PC-9 (cell line): ENCODE measurements around the gene ZBTB14. TPM values are rescaled to one million over a fixed set of nuclear protein-coding genes. Genes with fewer than 3 reads are reported as not detected.

Source experiments
- BruUV-seq: library from RNA; stranded (reverse); fragments of 400-500 nt; replicated peaks from 2 replicates; lab custom pipeline; 2021; lab: Mats Ljungman, UMichigan
- CTCF ChIA-PET: fragments of 300-600 bp; sonication (Branson Sonifier 250); formaldehyde crosslinking; loops from one replicate; lab custom pipeline; 2022; ENCODE audit warnings: antibody characterized with exemption; lab: Charles Lee
- POLR2A ChIA-PET: fragments of 300-600 bp; sonication (Branson Sonifier 250); formaldehyde crosslinking; loops from one replicate; lab custom pipeline; 2022; ENCODE audit warnings: antibody characterized with exemption; ENCODE audit not compliant: unreplicated experiment; lab: Charles Lee
- DNase-seq, 2 experiments: peaks; one replicate each; pipeline versions ENCODE4 v3.0.0 to v3.0.0-alpha.2; 2015 to 2022; ENCODE audit warnings: mixed read lengths in 1 of 2
- H2AFZ ChIP-seq: fragments of 200-600 bp; sonication (generic); 2 replicates; pipeline ENCODE4 v1.8.1; 2017; ENCODE audit warnings: antibody characterized with exemption
- H3F3A ChIP-seq: fragments of 200-600 bp; sonication (generic); 2 replicates; pipeline ENCODE4 v1.8.1; 2017; ENCODE audit warnings: antibody characterized with exemption, mild to moderate bottlenecking, low read depth; ENCODE audit not compliant: insufficient read depth
- H3K27ac ChIP-seq: fragments of 200-600 bp; sonication (generic); 2 replicates; pipeline ENCODE4 v1.6.1; 2016; ENCODE audit warnings: mixed run types
- H3K27me3 ChIP-seq: fragments of 200-600 bp; sonication (generic); 2 replicates; pipeline ENCODE4 v1.6.1; 2016; ENCODE audit warnings: low read depth, mixed run types; ENCODE audit not compliant: insufficient read depth
- H3K36me3 ChIP-seq: fragments of 200-600 bp; sonication (generic); 2 replicates; pipeline ENCODE4 v1.6.1; 2016; ENCODE audit warnings: low read depth, mixed run types
- H3K4me1 ChIP-seq: fragments of 200-600 bp; sonication (generic); replicated peaks from 2 replicates; pipeline ENCODE4 v1.6.1; 2016; ENCODE audit warnings: mixed run types; ENCODE audit not compliant: insufficient read depth
- H3K4me2 ChIP-seq: fragments of 200-600 bp; sonication (generic); 2 replicates; pipeline ENCODE4 v1.6.1; 2017; ENCODE audit warnings: mixed run types
- H3K4me3 ChIP-seq: fragments of 200-600 bp; sonication (generic); 2 replicates; pipeline ENCODE4 v1.6.1; 2016; ENCODE audit warnings: mixed run types
- H3K79me2 ChIP-seq: fragments of 200-600 bp; sonication (generic); 2 replicates; pipeline ENCODE4 v1.6.1; 2017; ENCODE audit warnings: low read depth, mixed run types
- H3K9me2 ChIP-seq: fragments of 200-600 bp; sonication (generic); 2 replicates; pipeline ENCODE4 v1.8.1; 2017; ENCODE audit warnings: mild to moderate bottlenecking; ENCODE audit not compliant: insufficient read depth
- H3K9me3 ChIP-seq: fragments of 200-600 bp; sonication (generic); 2 replicates; pipeline ENCODE4 v1.8.1; 2016; ENCODE audit warnings: low read depth; ENCODE audit not compliant: insufficient read depth
- H4K20me1 ChIP-seq: fragments of 200-600 bp; sonication (generic); 2 replicates; pipeline ENCODE4 v1.8.1; 2017; ENCODE audit not compliant: insufficient read depth
- EZH2 ChIP-seq: fragments of 200-600 bp; sonication (generic); IDR thresholded peaks from 2 replicates; pipeline ENCODE4 v1.8.0; 2017; ENCODE audit warnings: antibody characterized with exemption, low read depth
- intact Hi-C: fragments of 100-400 bp; cut with micrococcal nuclease; formaldehyde crosslinking; loops from one replicate; pipeline ENCODE4 v1.10.0; 2022; ENCODE audit not compliant: unreplicated experiment
- total RNA-seq: library from RNA; stranded (reverse); gene quantifications from 2 replicates; pipeline ENCODE4 v1.2.3, GENCODE V29; 2021
- TF ChIP-seq, protein P1 (sequence below): fragments of 200-600 bp; sonication (generic); conservative IDR thresholded peaks from 2 replicates; pipeline ENCODE4 v1.6.1; 2017; ENCODE audit warnings: mixed run types, antibody characterized with exemption, mild to moderate bottlenecking, moderate library complexity

Gene ZBTB14
- total RNA-seq, 1 experiment from 2014 or later, result 15.7 TPM

- Histone ChIP-seq H3K27me3 (peaks cover 9% of the 10 kb centered on the region), H4K20me1 (no peaks in the 10 kb centered on the region), H3K9me3 (no peaks in the 10 kb centered on the region), H3K79me2 (peaks cover 14% of the 10 kb centered on the region), H3K4me3 (peak overlapping the region; percentile 73), H2AFZ (peak overlapping the region; percentile 94), H3K36me3 (no peaks in the 10 kb centered on the region; the same call in 1 of the 2 replicates), H3F3A (peaks cover 19% of the 10 kb centered on the region; the same call in 1 of the 2 replicates), H3K9me2 (no peaks in the 10 kb centered on the region), H3K4me2 (peak overlapping the region; percentile 86), H3K27ac (peak overlapping the region; percentile 53), H3K4me1 (peaks cover 9% of the 10 kb centered on the region)
- BruUV-seq, result no TSS peak
- ChIA-PET POLR2A (interaction anchor here (0.6 to 0.9 kb wide), 2 partner anchors 57 to 1585 kb away, joined by 3 read pairs; no protein-coding TSS in a partner anchor), CTCF (interaction anchor here (0.5 kb wide), 1 partner anchor 11 kb away, joined by 3 read pairs; no protein-coding TSS in a partner anchor)
- peak in 1 of 2 experiments; percentile 57 for DNase-seq
- intact Hi-C loops, result no loop called here
- TF ChIP-seq, protein P1, sequence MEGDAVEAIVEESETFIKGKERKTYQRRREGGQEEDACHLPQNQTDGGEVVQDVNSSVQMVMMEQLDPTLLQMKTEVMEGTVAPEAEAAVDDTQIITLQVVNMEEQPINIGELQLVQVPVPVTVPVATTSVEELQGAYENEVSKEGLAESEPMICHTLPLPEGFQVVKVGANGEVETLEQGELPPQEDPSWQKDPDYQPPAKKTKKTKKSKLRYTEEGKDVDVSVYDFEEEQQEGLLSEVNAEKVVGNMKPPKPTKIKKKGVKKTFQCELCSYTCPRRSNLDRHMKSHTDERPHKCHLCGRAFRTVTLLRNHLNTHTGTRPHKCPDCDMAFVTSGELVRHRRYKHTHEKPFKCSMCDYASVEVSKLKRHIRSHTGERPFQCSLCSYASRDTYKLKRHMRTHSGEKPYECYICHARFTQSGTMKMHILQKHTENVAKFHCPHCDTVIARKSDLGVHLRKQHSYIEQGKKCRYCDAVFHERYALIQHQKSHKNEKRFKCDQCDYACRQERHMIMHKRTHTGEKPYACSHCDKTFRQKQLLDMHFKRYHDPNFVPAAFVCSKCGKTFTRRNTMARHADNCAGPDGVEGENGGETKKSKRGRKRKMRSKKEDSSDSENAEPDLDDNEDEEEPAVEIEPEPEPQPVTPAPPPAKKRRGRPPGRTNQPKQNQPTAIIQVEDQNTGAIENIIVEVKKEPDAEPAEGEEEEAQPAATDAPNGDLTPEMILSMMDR, result no peak
- TF ChIP-seq EZH2, result no peak
Measured at GRCh38 chr18:5294457-5295230, 882 bp downstream of the ZBTB14 start.

GRCh38 chr18:5294113-5294456 is 1.4 kb downstream of the ZBTB14 start:
- Histone ChIP-seq H3K9me3 (no peaks in the 10 kb centered on the region), H3K27ac (no peak overlapping the region; the same call in 1 of the 2 replicates), H3K4me1 (peaks cover 9% of the 10 kb centered on the region), H3F3A (peaks cover 19% of the 10 kb centered on the region; the same call in 1 of the 2 replicates), H3K9me2 (no peaks in the 10 kb centered on the region), H3K4me2 (peak overlapping the region; percentile 86), H3K27me3 (peaks cover 4% of the 10 kb centered on the region; the same call in 1 of the 2 replicates), H3K79me2 (peaks cover 14% of the 10 kb centered on the region), H4K20me1 (no peaks in the 10 kb centered on the region), H2AFZ (peak overlapping the region; percentile 94), H3K36me3 (no peaks in the 10 kb centered on the region; the same call in 1 of the 2 replicates), H3K4me3 (peak overlapping the region; percentile 73; the same call in 1 of the 2 replicates)
- TF ChIP-seq, protein P1, result no peak
- no peak for TF ChIP-seq EZH2
- BruUV-seq, result no TSS peak
- ChIA-PET POLR2A (interaction anchor here (0.6 kb wide), 2 partner anchors 20 to 1585 kb away, joined by 3 read pairs; no protein-coding TSS in a partner anchor), CTCF (no interaction called here)
- intact Hi-C loops, result no loop called here
- no peak for DNase-seq

DNA sequence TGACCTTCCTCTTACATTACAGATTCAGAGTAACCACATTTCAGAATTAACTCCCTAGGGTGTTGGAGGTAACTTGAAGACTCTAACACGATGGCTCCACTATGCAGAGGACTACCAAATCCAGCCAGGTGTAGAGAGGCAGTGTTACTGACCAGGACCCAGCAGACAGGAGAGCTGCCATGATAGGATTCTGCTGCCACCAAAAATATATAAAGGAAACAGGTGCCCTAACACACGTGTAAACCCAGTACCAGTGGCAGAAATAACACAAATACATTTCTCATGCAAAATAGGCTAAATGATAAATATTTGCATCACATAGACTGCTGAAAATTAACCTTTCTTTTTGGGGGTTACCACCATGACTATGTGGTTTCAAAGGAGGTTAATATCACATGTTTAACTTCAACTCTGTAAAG is 7.0 kb downstream of the ZBTB14 start:
- peaks cover 4% of the 10 kb centered on the region; the same call in 1 of the 2 replicates for H3K36me3 ChIP-seq
- no peaks in the 10 kb centered on the region for H3F3A ChIP-seq
- H3K4me3 ChIP-seq, result no peak overlapping the region
- H2AFZ ChIP-seq, result no peak overlapping the region
- intact Hi-C loops, result no loop called here
- no peaks in the 10 kb centered on the region for H4K20me1 ChIP-seq
- no TSS peak for BruUV-seq
- no peaks in the 10 kb centered on the region for H3K9me2 ChIP-seq
- H3K4me1 ChIP-seq, result peaks cover 2% of the 10 kb centered on the region; the same call in 1 of the 2 replicates
- POLR2A ChIA-PET, result no interaction called here
- no peak for DNase-seq
- no peak overlapping the region for H3K27ac ChIP-seq
- H3K4me2 ChIP-seq, result no peak overlapping the region
- H3K27me3 ChIP-seq, result no peaks in the 10 kb centered on the region
- CTCF ChIA-PET, result no interaction called here
- TF ChIP-seq, protein P1, result no peak
- TF ChIP-seq EZH2, result no peak
- H3K79me2 ChIP-seq, result peaks cover 6% of the 10 kb centered on the region
- H3K9me3 ChIP-seq, result no peaks in the 10 kb centered on the region
